GM08714 (cell line): Measurements from ENCODE around the gene RNF126.

ENCODE experiments used
- H3K4me3 ChIP-seq: fragments of 200-500 bp; sonication (Bioruptor generic); 2 replicates; pipeline ENCODE4 v1.5.1; 2014; ENCODE audit warnings: mild to moderate bottlenecking, low read length, inconsistent platforms
- ZNF274 ChIP-seq: IDR thresholded peaks from 2 replicates; pipeline ENCODE4 v1.6.1; 2012; ENCODE audit warnings: mild to moderate bottlenecking, low read depth, low read length

The RNF126 gene

GRCh38 chr19:602391-603301 is 60.4 kb downstream of the RNF126 start:
- TF ChIP-seq ZNF274, result no peak
- H3K4me3 ChIP-seq, result no peak overlapping the region

- no peak overlapping the region for H3K4me3 ChIP-seq
- TF ChIP-seq ZNF274, result no peak
Measured at GRCh38 chr19:601790-602189, 61.2 kb downstream of the RNF126 start.

- H3K4me3 ChIP-seq, result no peak overlapping the region
- no peak for TF ChIP-seq ZNF274
Measured at GRCh38 chr19:601310-601709, 61.7 kb downstream of the RNF126 start.
